Esophagus muscularis mucosa (tissue), 4 donors: ENCODE results near the gene TOM1L2. TPM values are rescaled to one million over a fixed set of nuclear protein-coding genes. Genes with fewer than 3 reads are reported as not detected.
A peak's percentile ranks its signal among the peaks of the same experiment; 100 is the strongest.

Experiments used
- DNase-seq: peaks from one replicate; pipeline ENCODE4 v3.0.0-alpha.2; 2017; ENCODE audit errors: extremely low spot score
- H3K27ac ChIP-seq, 4 donors: fragments of 200-600 bp; sonication (generic); replicated peaks in 1 of 4; 1 replicate in 3 of 4; 2 replicates in 1 of 4; pipeline ENCODE4 v1.5.1; 2016 to 2019; ENCODE audit warnings: mild to moderate bottlenecking in 1 of 4
- H3K27me3 ChIP-seq, 4 donors: fragments of 200-600 bp; sonication (generic); one replicate each; pipeline versions ENCODE4 v1.5.1 to v1.6.0; 2016 to 2019
- H3K36me3 ChIP-seq, 4 donors: fragments of 200-600 bp; sonication (generic); one replicate each; pipeline ENCODE4 v1.5.1; 2016 to 2019
- H3K4me1 ChIP-seq, 4 donors: fragments of 200-600 bp; sonication (generic); one replicate each; pipeline ENCODE4 v1.5.1; 2016 to 2019
- H3K4me3 ChIP-seq, 4 donors: fragments of 200-600 bp; sonication (generic); 1 replicate in 2 of 4; 2 replicates in 2 of 4; pipeline ENCODE4 v1.5.1; 2016 to 2019; ENCODE audit warnings: mild to moderate bottlenecking in 4 of 4, moderate library complexity in 1 of 4
- H3K9me3 ChIP-seq, 4 donors: fragments of 200-600 bp; sonication (generic); 1 replicate in 3 of 4; 2 replicates in 1 of 4; pipeline ENCODE4 v1.5.1; 2016 to 2019
- CTCF ChIP-seq, 3 experiments: fragments of 200-600 bp in 2 of 3; fragments of 450-650 bp in 1 of 3; sonication (generic) in 2 of 3; IDR thresholded peaks; one replicate each; pipeline ENCODE4 v1.5.1; 2017 to 2019; ENCODE audit warnings: antibody characterized with exemption in 3 of 3, mild to moderate bottlenecking in 2 of 3, moderate library complexity in 1 of 3
- EP300 ChIP-seq: sonication (generic); formaldehyde crosslinking; IDR thresholded peaks from one replicate; pipeline ENCODE4 v1.6.1; 2017; ENCODE audit warnings: antibody characterized with exemption
- POLR2A ChIP-seq: fragments of 450-650 bp; IDR thresholded peaks from one replicate; pipeline ENCODE4 v1.6.1; 2017; ENCODE audit warnings: antibody characterized with exemption, moderate library complexity, mild to moderate bottlenecking, low read depth
- POLR2AphosphoS5 ChIP-seq, 2 donors: sonication (generic); formaldehyde crosslinking; IDR thresholded peaks; one replicate each; pipeline ENCODE4 v1.6.1; 2017; ENCODE audit warnings: antibody characterized with exemption in 2 of 2
- WGBS: methylation state at CpG from one replicate; pipeline ENCODE4 v1.1.5; 2018; 5-methylcytosine and 5-hydroxymethylcytosine counted together
- intact Hi-C: fragments of 100-400 bp; cut with DNase I; formaldehyde crosslinking; loops from one replicate; pipeline ENCODE4 v1.15.1; 2023
- total RNA-seq, 4 donors: library from RNA; depleted of rRNA; stranded (reverse); fragments of >200 nt; gene quantifications; one replicate each; pipeline versions ENCODE4 v1.1.0 to v1.2.1, GENCODE V29; 2016

TOM1L2 gene
- total RNA-seq, result 10 to 100 TPM; 64.4 to 96.9 (median 75.0) TPM

GRCh38 chr17:17972126-17972951 lies at the start of gene TOM1L2, which contains the start of gene DRC3:
Gene TOM1L2 (minus strand): TSS chr17:17972400. CDS start chr17:17972313, 87 bp downstream.
Gene DRC3 (plus strand): TSS chr17:17972862. CDS start chr17:17977599, 4,737 bp downstream.
- no peaks in the 10 kb centered on the region for H3K36me3 ChIP-seq
- H3K9me3 ChIP-seq, result no peaks in the 10 kb centered on the region
- peak within 1 kb of the TSS; percentile 86 to 96 (median 93) for H3K27ac ChIP-seq
- H3K27me3 ChIP-seq, result no peaks in the 10 kb centered on the region
- intact Hi-C loops, result loop anchor here (10.0 kb wide), 2 partner anchors 48 to 88 kb away; no protein-coding TSS in a partner anchor
- DNase-seq, result peak; percentile 100
- WGBS, result 1% methylated on average over 24 of the region's 59 CpGs
- H3K4me3 ChIP-seq, result peak within 1 kb of the TSS; percentile 79 to 95 (median 92)
- peaks cover 26 to 51% (median 43%) of the 10 kb centered on the region in 4 donors for H3K4me1 ChIP-seq
- TF ChIP-seq POLR2AphosphoS5 (IDR thresholded peaks at IDR 0.05) (peak; percentile 86 to 94), EP300 (no peak), POLR2A (peak; percentile 57)

GRCh38 chr17:18021372-18021771 lies 49.2 kb upstream of the TOM1L2 start:
- intact Hi-C loops, result no loop called here
- Histone ChIP-seq H3K9me3 (no peaks in the 10 kb centered on the region), H3K4me3 (no peak overlapping the region), H3K4me1 (peaks cover 0 to 8% (median 3%) of the 10 kb centered on the region in 4 donors), H3K36me3 (peaks cover 0 to 64% (median 29%) of the 10 kb centered on the region in 4 donors), H3K27me3 (no peaks in the 10 kb centered on the region), H3K27ac (no peak overlapping the region)
- WGBS, result 100% methylated on average over 2 of the region's 5 CpGs
- no peak for DNase-seq
- no peak for TF ChIP-seq POLR2A
- no peak for TF ChIP-seq POLR2AphosphoS5 (IDR thresholded peaks at IDR 0.05)
- TF ChIP-seq CTCF (IDR thresholded peaks at IDR 0.05), result no peak
- no peak for TF ChIP-seq EP300

GRCh38 chr17:18020971-18021370 lies 48.8 kb upstream of the TOM1L2 start:
- Histone ChIP-seq H3K36me3 (peaks cover 0 to 60% (median 27%) of the 10 kb centered on the region in 4 donors), H3K27me3 (no peaks in the 10 kb centered on the region), H3K4me3 (no peak overlapping the region), H3K9me3 (no peaks in the 10 kb centered on the region), H3K27ac (no peak overlapping the region), H3K4me1 (peaks cover 0 to 8% (median 3%) of the 10 kb centered on the region in 4 donors)
- TF ChIP-seq EP300, result no peak
- no peak for TF ChIP-seq CTCF (IDR thresholded peaks at IDR 0.05)
- no peak for TF ChIP-seq POLR2AphosphoS5 (IDR thresholded peaks at IDR 0.05)
- TF ChIP-seq POLR2A, result no peak
- 100% methylated on average over 1 of the region's 6 CpGs for WGBS
- intact Hi-C loops, result no loop called here
- no peak for DNase-seq

- intact Hi-C loops, result no loop called here
- WGBS, result 72% methylated on average over 2 of the region's 2 CpGs
- TF ChIP-seq POLR2AphosphoS5 (IDR thresholded peaks at IDR 0.05) (no peak), EP300 (no peak), POLR2A (no peak), CTCF (IDR thresholded peaks at IDR 0.05) (no peak)
- H3K4me1 ChIP-seq, result peaks cover 0 to 8% (median 3%) of the 10 kb centered on the region in 4 donors
- H3K4me3 ChIP-seq, result no peak overlapping the region
- H3K27ac ChIP-seq, result no peak overlapping the region
- peaks cover 10 to 61% (median 33%) of the 10 kb centered on the region in 4 donors for H3K36me3 ChIP-seq
- no peak for DNase-seq
- H3K27me3 ChIP-seq, result no peaks in the 10 kb centered on the region
- no peaks in the 10 kb centered on the region for H3K9me3 ChIP-seq
Measured at GRCh38 chr17:18019838-18020154, 47.6 kb upstream of the TOM1L2 start.

GRCh38 chr17:18018411-18018921 lies 46.3 kb upstream of the TOM1L2 start:
- DNase-seq, result no peak
- TF ChIP-seq EP300 (no peak), POLR2AphosphoS5 (IDR thresholded peaks at IDR 0.05) (no peak), CTCF (IDR thresholded peaks at IDR 0.05) (no peak), POLR2A (no peak)
- H3K36me3 ChIP-seq, result peaks cover 10 to 56% (median 31%) of the 10 kb centered on the region in 4 donors
- no peaks in the 10 kb centered on the region for H3K9me3 ChIP-seq
- H3K27me3 ChIP-seq, result no peaks in the 10 kb centered on the region
- intact Hi-C loops, result no loop called here
- no peak overlapping the region for H3K27ac ChIP-seq
- H3K4me1 ChIP-seq, result peaks cover 0 to 8% (median 3%) of the 10 kb centered on the region in 4 donors
- WGBS, result 99% methylated on average over 12 of the region's 15 CpGs
- no peak overlapping the region for H3K4me3 ChIP-seq
